T-helper 1 cell (primary cell): Measurements from ENCODE around the gene PLAGL2.
"Not testable (repeated sequence)": the region's sequence is repeated elsewhere in the genome, so short reads cannot be mapped to it uniquely, and the experiment has no call there.

Experiments used
- DNase-seq, 5 donors: peaks; one replicate each; pipeline ENCODE4 v3.0.0-alpha.2; 2012 to 2020

PLAGL2 gene

GRCh38 chr20:32204205-32205109 is 3.1 kb downstream of the PLAGL2 start:
- peak in 1 of 5 donors; percentile 31 for DNase-seq

- no peak for DNase-seq
Measured at GRCh38 chr20:32203356-32204204, 4.0 kb downstream of the PLAGL2 start.

DNA sequence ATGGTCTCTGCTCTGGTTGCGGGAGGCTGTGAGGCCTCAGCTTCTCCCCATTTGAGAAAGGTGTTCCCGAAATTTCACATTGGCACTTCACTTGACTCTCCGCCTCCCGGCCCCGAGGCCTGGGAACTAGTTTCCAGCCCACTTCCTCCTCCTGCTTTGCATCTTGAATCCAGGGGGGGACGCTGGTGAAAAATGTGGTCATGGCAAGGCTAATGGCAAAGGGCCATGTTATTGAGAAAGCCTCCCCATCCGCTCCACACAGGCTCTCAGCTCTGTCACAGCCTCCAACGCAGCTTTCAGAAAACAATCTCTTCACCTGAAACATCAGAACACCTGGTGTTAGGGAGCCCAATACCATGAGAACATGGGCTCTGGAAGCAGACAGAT is 5.6 kb downstream of the PLAGL2 start:
- no peak for DNase-seq

- no peak for DNase-seq
Measured at GRCh38 chr20:32201296-32201976, 6.1 kb downstream of the PLAGL2 start.

DNA sequence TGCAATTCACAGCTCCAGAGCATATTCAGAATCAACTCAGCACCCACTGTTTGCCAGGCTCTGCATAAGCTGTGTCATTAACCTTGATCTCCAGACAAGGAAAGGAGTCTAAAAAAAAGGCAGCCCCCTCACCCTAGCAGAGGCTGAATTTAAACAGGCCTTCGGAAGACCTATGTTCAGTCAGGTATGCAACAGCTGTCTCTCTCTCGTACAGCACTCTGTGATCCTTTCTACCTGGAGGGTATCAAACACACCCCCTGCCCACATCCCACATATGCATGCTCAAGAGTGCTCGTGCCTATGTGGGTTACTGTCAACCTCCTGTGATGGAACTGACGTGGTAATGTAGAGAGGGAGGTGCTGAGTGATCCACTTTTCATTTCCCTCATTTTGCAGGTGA is 8.5 kb downstream of the PLAGL2 start:
- no peak for DNase-seq

- not testable (repeated sequence) for DNase-seq
Measured at GRCh38 chr20:32197136-32197535, 10.4 kb downstream of the PLAGL2 start.

GRCh38 chr20:32196613-32197012 is 10.9 kb downstream of the PLAGL2 start:
- not testable (repeated sequence) for DNase-seq

- no peak for DNase-seq
Measured at GRCh38 chr20:32195581-32195980, 12.0 kb downstream of the PLAGL2 start.

DNA sequence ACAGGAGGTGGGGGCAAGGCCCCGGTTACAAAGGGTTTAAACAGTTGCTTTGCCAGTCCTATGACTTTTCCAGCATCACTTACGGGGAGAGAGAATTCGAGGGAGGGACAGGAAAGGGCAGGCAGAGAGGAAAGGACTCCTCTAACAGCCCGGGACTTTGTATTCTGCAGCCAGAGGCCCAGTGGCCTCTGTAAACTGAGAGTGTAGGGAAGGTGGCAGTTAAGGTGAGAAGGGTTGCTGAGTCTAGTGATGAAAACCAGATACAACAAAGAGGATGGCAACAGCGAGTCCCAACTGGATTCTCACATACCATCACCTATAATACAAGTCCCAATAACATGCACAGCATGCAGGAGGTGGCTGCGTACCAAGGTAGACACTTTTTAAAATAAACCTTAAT is 13.5 kb downstream of the PLAGL2 start:
- DNase-seq: no peak

GRCh38 chr20:32193336-32193735 is 14.2 kb downstream of the PLAGL2 start:
- DNase-seq: not testable (repeated sequence)

DNA sequence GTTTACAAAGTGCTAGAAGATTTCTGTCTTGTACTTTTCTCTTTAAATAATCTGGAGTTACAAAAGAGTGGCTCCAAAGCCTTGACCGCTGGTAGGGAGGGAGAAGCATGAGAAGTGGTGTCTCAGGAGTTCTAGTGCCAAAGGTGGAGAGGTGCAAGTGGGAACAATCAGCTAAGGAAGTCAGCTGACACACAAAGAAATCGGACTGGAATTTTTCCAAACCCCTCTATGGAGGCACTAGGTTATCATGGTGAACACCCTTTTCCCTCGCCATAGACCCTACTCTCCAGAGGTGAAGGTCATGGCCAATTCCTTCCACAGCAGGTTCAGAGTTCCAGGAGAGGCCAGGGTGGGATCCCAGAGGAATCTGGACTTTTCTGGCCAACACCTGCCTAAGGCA is 14.8 kb downstream of the PLAGL2 start:
- no peak for DNase-seq

GRCh38 chr20:32191873-32192272 is 15.7 kb downstream of the PLAGL2 start:
- DNase-seq: no peak

DNA sequence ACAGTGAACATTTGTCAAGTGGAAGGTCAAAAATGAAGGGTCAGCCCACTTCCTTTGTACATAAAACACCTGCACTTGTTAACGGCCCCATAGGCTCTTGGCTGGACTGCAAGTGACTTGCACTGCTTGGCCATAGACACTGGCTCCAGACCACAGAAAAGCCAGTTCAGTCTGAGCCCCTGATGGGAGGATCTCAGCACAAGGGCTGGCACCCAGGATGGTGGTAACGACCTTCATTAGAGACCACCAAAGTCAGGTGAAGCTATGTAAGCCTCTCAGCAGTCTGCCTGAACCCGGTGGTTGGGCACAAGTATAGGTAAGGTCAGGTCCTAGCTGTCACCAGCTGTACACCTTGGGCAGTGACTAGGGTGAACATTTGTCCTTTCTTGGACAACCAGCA is 16.1 kb downstream of the PLAGL2 start:
- DNase-seq: no peak

DNA sequence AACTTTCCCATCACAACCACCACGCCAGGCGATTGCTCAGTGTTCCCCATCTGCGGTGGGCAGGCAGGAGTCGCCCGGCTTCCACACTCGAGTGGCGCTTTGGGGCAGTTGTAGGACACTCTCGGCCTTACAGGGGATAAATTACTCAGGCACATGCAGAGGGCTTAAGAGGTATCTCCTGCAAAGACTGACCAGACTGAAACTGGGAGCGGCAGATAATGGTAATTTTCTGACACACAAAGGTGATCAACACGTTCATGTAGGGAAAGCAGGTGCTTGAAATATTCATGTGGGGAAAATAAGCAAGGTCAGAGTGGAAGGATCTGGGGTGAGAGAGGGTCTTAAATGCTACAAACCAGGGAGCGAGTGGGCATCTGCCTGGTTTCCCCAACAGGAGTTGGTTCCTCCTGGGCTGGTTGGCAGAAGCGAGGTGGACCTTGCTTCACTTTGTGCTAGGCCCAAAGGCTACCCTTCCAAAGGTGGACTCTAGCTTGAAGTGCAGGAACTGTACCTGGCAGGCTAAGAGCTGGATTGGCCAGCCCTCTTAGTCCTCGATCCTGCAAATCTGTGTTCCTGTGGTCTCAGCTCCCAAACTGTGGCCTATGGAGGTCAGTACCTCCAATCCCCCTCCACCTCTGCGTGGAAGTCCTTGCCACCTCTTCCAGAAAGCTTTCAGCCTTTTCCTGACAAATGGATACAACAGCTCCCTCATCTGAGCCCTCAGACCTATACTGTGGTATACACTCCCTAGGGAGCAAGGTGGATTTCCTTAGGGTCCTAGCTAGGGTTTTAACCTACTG is 16.7 kb downstream of the PLAGL2 start:
- DNase-seq: no peak

- DNase-seq: peak in 4 of 5 donors; percentile 14 to 29 (median 24)
Measured at GRCh38 chr20:32189691-32190615, 17.6 kb downstream of the PLAGL2 start.

DNA sequence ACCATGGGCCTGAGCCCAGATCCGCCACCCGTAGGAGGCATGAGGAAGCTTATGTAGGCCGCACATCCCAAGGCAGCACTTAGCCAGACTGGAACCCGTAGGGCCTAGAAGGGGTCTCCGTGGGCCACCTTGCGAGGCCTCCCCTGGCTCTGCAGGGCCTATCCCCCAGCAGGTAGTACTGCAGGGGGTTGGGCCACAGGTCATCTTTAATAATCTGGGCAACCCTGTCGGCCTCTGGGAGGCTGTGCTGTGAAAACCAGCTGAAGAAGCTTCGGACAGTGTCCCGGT is 18.5 kb downstream of the PLAGL2 start:
- DNase-seq: no peak

DNA sequence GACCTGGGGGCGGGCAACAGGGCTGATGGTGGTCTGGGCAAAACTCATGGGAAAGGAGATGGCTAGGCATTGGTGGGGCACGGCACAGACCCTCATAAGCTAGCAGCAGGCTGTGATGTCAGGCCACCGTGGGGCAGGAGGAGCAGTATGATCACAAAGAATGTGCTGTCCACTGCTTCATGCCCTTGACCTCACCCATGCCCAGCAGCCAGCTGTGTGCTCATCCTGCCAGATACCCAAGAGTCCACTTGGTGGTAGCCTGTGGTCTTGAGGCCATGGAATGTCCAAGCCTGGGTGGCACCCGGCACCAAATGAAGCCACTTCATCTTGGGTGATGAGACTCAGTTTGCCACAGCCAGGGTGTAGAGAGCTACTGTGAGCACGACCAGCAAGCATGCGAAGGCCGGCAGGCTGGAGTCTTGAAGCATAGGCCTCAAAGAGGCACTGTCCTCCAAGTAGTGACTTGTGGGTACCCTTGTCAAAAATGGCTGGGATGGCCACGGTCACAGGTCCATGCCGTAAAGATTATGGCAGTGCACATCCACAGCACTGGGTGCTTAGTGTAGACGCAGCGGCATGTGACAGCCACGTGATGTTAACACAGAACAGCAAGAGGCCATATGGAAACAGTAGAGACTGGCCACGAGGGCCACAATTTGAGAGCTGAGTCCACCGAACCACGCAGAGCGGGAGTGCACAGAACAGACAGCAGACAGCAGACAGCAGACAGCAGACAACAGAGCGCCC is 19.0 kb downstream of the PLAGL2 start:
- DNase-seq: no peak

GRCh38 chr20:32186506-32186905 is 21.0 kb downstream of the PLAGL2 start:
- DNase-seq: no peak

DNA sequence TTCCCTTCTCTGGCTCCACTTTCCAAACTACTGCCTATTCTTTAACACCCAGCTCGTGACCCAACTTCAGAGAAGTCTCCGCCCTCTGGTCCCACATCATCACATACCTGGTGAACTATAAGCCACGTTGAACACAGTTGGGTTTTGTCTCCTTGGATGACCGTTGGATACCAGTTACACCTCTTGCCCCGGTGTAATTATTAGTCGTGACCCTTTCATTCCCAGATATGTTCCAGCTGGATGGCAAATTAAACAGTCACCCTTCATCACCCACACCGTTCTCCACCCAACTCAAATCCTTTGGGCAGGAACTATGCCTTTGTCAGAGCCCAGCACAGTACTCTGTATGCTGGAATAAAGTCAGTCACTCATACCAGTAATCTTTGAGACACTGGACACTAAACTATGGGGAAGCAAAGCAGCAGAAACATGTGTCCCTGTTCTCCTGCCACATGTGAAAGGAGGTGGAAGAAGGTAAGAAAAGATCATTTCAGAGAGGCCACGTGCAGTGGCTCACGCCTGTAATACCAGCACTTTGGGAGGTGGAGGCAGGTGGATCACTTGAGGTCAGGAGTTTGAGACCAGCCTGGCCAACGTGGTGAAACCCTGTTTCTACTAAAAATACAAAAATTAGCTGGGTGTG is 22.5 kb downstream of the PLAGL2 start:
- DNase-seq: no peak
